ENCODE data around the gene AVPI1. TPM values are rescaled to one million over a fixed set of nuclear protein-coding genes. Genes with fewer than 3 reads are reported as not detected.

The AVPI1 gene
- polyA plus RNA-seq, 3 donors: 8.5 to 38.3 (median 27.8) TPM

DNA sequence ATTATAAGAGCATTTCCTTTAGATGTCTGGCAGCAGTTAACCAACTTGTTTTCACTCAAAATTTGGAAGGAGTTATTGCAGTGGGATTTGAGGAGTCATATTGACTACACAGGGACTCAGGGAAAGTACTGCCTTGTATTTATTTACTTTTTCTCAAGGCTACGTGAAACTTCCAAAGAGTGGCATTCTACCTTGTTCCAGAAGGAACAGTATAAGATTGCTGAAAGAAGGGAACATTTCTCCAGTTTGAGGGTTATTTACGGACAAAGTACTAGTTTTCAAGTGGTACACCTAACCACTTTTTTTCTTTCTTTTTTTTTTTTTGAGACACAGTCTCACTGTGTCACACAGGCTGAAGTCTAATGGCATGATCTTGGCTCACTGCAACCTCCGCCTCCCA lies 58.8 kb downstream of the AVPI1 start:
- 70 to 92% (median 89%) methylated on average over 3 of the region's 3 CpGs for WGBS, 3 donors
- no peak overlapping the region for H3K27ac ChIP-seq (ENCODE audit: low read depth, low read length)

DNA sequence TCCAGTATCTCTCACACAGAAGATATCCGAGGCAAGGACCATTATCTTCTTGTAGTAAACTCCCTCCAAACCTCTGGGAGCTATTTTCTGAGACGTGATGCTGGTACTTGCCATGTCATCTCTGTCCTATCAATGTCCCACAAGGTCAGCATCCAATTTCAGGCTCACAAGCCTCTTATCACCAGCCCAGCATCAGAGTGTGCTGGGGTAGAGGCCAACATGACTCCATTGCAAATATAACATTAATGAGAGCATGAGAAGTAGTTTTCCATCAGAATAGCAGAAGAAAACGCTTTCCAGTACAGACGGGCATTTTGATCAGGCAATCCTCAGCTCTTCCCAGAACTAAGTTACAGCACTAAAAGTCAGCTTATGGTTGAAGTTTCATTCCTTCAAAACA lies 59.3 kb downstream of the AVPI1 start:
- WGBS, 3 donors: 64 to 82% (median 75%) methylated on average over 4 of the region's 4 CpGs
- no peak overlapping the region for H3K27ac ChIP-seq (ENCODE audit: low read depth, low read length)

Other genes with a start within 250 kb of the AVPI1 start
- gene EXOSC1, start 241.2 kb downstream of the AVPI1 start, polyA plus RNA-seq: 10 to 100 TPM; 25.5 to 30.5 (median 26.0) TPM
- gene ZDHHC16, start 241.1 kb downstream of the AVPI1 start, polyA plus RNA-seq: 10 to 100 TPM; 19.6 to 31.8 (median 25.2) TPM
- gene MMS19, start 188.8 kb downstream of the AVPI1 start, polyA plus RNA-seq: 10 to 100 TPM; 30.1 to 47.9 (median 31.4) TPM
- gene UBTD1, start 188.3 kb downstream of the AVPI1 start, polyA plus RNA-seq: 10 to 100 TPM in 2 of 3 donors, 1 to 10 TPM in 1; 8.0 to 38.8 (median 24.9) TPM
- 1 to 10 TPM in 1 of 3 donors, under 1 TPM in 2; 0.21 to 2.5 (median 0.67) TPM for gene ANKRD2, start 114.5 kb downstream of the AVPI1 start, polyA plus RNA-seq
- gene HOGA1, start 102.9 kb downstream of the AVPI1 start, polyA plus RNA-seq: 1 to 10 TPM; 1.2 to 6.6 (median 4.6) TPM
- gene C10orf62, start 97.5 kb downstream of the AVPI1 start, polyA plus RNA-seq: under 1 TPM in 1 of 3 donors, not detected in 2; 0.10 TPM
- gene MORN4, start 53.7 kb downstream of the AVPI1 start, polyA plus RNA-seq: 1 to 10 TPM; 2.8 to 4.6 (median 4.0) TPM
- gene PI4K2A, start 46.6 kb downstream of the AVPI1 start, polyA plus RNA-seq: 1 to 10 TPM; 2.7 to 9.7 (median 8.6) TPM
- 10 to 100 TPM in 1 of 3 donors, 1 to 10 TPM in 2; 4.5 to 29.9 (median 8.7) TPM for gene MARVELD1, start 26.5 kb upstream of the AVPI1 start, polyA plus RNA-seq
- gene ZFYVE27, start 49.9 kb upstream of the AVPI1 start, polyA plus RNA-seq: 10 to 100 TPM; 13.5 to 16.4 (median 14.6) TPM
- 10 to 100 TPM in 1 of 3 donors, under 1 TPM in 2; 0.11 to 86.2 (median 0.67) TPM for gene SFRP5, start 84.8 kb upstream of the AVPI1 start, polyA plus RNA-seq
- 1 to 10 TPM in 1 of 3 donors, under 1 TPM in 2; 0.11 to 2.7 (median 0.43) TPM for gene GOLGA7B, start 162.6 kb upstream of the AVPI1 start, polyA plus RNA-seq